Adrenal gland (tissue), 5 donors: Measurements from ENCODE around the gene CPO.

Source experiments
- CTCF ChIP-seq, 6 experiments: fragments of 450-650 bp in 4 of 6; fragments of 200-600 bp in 2 of 6; sonication (generic) in 1 of 6; IDR thresholded peaks; 1 replicate in 5 of 6; 2 replicates in 1 of 6; pipeline versions ENCODE4 v1.5.1 to v1.8.0; 2016 to 2021; ENCODE audit warnings: antibody characterized with exemption in 6 of 6, mild to moderate bottlenecking in 2 of 6, moderate library complexity in 1 of 6
- POLR2A ChIP-seq, 2 donors: fragments of 450-650 bp; IDR thresholded peaks; one replicate each; pipeline ENCODE4 v1.6.1; 2017; ENCODE audit warnings: antibody characterized with exemption in 2 of 2, mild to moderate bottlenecking in 2 of 2, moderate library complexity in 1 of 2
- donor health status: DM: no; HTN: no; CAD: no.

DNA sequence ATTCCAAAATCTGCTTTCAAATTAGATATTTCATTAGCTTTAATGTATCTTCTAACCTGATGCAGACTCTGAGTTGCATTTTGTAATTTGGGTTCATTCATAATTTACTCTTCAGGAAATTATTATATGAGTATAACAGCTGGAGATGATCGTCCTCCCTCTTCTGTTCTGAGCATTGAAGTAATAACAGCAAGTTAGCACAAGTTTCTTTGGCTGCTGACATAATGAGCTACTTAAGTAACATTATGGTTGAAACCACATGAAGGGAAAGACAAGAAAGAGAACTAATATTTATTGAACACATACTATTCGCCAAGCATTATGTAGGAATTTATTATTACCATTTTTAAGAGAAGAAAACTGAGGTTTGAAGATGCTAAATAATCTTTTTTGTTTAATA lies 75.1 kb downstream of the CPO start:
- no peak for TF ChIP-seq CTCF (IDR thresholded peaks at IDR 0.05)
- no peak for TF ChIP-seq POLR2A (IDR thresholded peaks at IDR 0.05)
